ENCODE measurements around the gene IRF2.
"Not testable (repeated sequence)": the region's sequence is repeated elsewhere in the genome, so short reads cannot be mapped to it uniquely, and the experiment has no call there.

Gene IRF2

GRCh38 chr4:184348311-184349233, 125.8 kb downstream of the IRF2 start:
- no peak for DNase-seq (ENCODE audit: low read depth, low spot score)

GRCh38 chr4:184347251-184348239, 126.8 kb downstream of the IRF2 start:
- no peak for DNase-seq (ENCODE audit: low read depth, low spot score)

GRCh38 chr4:184346682-184347081, 127.7 kb downstream of the IRF2 start:
- no peak for DNase-seq (ENCODE audit: low read depth, low spot score)

DNA sequence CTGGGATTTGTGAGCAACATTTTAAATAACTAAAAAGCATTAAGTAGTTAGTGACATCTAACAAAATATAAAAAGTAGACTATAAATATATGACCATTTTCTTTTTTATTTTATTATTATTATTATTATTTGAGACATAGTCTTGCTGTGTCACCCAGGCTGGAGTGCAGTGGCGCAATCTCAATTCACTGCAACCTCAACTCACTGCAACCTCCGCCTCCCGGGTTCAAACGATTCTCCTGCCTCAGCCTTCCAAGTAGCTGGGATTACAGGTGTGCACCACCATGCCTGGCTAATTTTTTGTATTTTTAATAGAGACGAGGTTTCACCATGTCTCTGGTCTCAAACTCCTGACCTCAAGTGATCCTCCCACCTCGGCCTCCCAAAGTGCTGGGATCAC, 128.1 kb downstream of the IRF2 start:
- not testable (repeated sequence) for DNase-seq (ENCODE audit: low read depth, low spot score)

DNA sequence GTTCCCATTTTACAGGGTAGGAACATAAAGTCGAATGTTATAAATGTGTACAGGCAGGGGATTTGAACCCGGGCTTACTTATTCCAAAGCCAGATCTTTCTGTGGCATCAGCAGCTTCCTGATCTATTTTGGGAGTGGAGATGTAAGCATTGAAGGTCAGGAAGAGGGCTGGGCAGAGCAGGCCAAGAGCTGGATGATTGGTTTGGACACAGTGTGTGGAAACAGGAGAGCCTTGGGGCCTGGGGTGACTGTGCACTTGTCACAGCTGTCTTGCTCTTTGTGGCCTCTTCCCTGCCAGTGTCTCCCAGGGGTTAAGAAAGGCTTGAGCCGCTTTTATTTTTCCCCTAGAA, 128.8 kb downstream of the IRF2 start:
- DNase-seq (ENCODE audit: low read depth, low spot score), result no peak

DNA sequence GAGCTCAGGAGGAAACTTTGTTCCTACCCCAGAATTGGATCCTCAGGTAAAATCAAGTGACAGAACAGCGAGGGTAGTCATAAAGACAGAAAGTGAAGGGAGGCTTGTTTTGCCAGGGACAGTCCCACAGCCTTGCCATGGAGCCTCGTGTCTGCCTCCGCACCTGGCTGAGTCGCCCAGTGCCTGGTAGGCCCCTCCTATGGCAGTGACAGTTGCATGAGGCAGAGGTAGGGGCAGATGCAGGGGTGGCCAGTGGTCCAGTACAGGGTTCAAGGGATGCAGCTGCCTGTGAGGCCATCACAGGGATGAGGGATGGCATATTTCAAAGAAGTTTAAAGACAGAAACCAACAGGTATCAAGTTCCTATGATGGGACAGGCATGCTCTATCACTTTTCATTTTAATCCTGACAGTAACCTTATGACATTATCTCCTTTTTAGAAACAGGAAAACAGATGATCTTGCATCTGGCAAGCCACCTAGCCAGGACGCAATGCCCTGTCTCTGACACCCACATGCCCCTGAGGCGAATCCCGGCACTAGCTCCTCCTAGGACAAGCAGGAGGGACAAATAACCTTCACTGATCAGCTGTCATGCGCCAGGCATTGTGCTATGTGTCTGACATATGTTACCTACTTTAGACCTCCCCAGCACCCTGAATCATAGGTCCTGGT, 129.3 kb downstream of the IRF2 start:
- no peak for DNase-seq (ENCODE audit: low read depth, low spot score)

GRCh38 chr4:184344435-184344834, 129.9 kb downstream of the IRF2 start:
- DNase-seq (ENCODE audit: low read depth, low spot score), result no peak

- DNase-seq (ENCODE audit: low read depth, low spot score), result no peak
Measured at GRCh38 chr4:184343502-184344177, 130.7 kb downstream of the IRF2 start.

DNA sequence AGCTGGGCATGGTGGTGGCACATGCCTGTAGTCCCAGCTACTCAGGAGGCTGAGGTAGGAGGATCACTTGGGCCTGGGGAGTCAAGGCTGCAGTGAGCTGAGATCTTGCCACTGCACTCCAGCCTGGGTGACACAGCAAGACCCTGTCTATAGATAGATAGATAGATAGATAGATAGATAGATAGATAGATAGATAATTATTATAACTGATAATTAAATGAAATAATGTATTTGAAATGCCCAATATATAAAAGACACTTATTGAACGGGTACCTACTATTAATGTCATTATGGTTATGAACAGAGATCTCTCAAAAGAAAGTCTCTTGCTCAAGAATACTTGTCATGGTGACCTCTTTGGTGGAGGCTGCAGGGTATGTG, 131.5 kb downstream of the IRF2 start:
- not testable (repeated sequence) for DNase-seq (ENCODE audit: low read depth, low spot score)

GRCh38 chr4:184342167-184342856, 132.0 kb downstream of the IRF2 start:
- no peak for DNase-seq (ENCODE audit: low read depth, low spot score)

DNA sequence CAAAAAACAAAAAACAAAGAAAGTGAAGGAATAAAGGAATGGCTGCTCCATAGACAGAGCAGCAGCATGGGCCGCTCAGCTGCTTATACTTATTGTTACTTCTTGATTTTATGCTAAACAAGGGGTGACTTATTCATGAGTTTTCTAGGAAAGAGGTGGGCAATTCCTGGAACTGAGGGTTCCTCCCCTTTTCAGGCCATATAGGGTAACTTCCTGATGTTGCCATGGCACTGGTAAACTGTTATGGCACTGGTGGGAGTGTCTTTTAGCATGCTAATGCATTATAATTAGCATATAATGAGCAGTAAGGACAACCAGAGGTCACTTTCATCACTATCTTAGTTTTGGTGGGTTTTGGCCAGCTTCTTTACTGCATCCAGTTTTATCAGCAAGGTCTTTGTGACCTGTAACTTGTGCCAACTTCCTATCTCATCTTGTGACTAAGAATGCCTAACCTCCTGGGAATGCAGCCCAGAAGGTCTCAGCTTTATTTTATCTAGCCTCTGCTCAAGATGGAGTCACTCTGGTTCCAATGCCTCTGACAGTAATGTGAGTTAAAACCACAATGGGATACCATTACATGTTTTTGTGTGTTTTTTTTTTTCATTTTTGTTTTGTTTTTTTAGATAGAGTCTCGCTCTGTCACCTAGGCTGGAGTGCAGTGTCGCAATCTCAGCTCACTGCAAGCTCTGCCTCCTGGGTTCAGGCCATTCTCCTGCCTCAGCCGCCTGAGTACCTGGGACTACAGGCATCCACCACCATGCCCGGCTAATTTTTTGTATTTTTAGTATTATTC, 134.8 kb downstream of the IRF2 start:
- DNase-seq (ENCODE audit: low read depth, low spot score), result not testable (repeated sequence)

DNA sequence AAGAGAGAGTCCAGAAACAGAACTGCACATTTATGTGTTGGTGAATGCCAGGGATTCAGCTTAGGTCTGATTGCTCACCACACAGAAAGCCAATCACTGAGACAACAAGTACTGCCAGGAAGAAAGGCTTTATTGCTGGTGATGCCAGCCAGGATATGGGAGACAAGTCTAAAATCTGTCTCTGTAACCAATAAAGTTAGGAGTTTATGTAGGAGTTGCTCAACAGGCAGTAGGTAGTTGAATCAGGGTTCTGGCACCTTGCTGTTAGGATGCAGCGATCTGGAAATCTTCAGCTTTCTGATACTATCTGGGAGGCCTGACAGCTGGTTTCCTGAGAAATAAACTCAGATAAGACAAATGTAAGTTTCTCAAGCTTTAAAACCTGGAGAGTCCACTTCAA, 136.4 kb downstream of the IRF2 start:
- no peak for DNase-seq (ENCODE audit: low read depth, low spot score)

Data from brain pericyte (primary cell).